GM18505 (cell line): Measurements from ENCODE around the gene APLN.
A peak's percentile ranks its signal among the peaks of the same experiment; 100 is the strongest.

Source experiments
- ATAC-seq: cut with Tn5 transposase; IDR thresholded peaks from one replicate; pipeline ENCODE4 v1.9.1; 2021; ENCODE audit not compliant: unreplicated experiment
- POLR2A ChIP-seq: IDR thresholded peaks from 4 replicates; pipeline ENCODE4 v1.6.1; 2011; ENCODE audit warnings: borderline replicate concordance; ENCODE audit not compliant: insufficient read depth, insufficient read length; ENCODE audit errors: extremely low read depth

Gene APLN, protein sequence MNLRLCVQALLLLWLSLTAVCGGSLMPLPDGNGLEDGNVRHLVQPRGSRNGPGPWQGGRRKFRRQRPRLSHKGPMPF

DNA sequence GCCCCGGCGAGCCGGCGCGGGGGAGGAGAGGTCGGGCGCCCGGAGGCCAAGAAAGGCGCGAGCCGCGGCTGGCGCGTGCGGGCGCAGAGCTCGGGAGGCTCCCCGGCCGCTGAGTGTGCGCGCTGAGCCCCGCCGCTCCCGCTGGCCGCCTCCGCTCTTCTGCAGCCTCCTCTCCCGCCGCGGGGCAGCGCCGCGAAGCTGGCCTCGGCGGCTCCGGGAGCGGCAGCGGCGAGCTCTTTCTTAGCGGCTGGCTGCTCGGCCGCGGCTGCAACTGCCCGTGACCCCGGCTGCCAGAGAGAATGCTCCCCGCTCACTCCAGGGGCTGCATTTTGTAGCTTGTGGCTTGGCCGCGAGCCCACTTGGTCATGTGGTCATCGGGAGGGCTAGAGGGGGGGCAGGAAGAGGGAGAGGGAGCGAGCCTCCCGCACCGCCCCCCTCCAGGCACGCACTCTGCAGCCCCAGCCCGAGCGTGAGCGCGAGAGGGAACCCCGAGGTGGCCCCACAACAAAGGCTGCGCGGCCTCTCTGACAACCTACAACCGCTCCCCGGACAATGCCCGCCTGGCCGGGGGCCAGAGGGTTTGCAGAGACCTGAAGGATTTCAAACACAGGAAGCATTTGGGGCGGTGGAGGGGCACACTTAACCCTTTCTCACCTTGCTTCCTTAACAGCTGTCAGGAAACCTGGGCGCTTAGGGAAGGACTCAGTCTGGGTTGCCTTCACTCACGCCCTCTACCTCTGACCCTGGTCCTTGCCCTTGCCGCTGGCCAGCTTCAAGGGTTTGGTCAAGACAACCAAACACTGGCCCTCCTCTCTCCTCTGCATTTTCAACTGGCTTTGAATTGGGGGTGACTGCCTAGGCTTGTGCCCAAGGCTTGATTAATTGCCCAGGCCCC, at the start of gene APLN:
Gene APLN, minus strand, starts transcription at position 305 of the 895 bp plus-strand sequence. CDS start 326 bp downstream, outside the sequence.
- no peak for TF ChIP-seq POLR2A
- ATAC-seq = peak; percentile 30

DNA sequence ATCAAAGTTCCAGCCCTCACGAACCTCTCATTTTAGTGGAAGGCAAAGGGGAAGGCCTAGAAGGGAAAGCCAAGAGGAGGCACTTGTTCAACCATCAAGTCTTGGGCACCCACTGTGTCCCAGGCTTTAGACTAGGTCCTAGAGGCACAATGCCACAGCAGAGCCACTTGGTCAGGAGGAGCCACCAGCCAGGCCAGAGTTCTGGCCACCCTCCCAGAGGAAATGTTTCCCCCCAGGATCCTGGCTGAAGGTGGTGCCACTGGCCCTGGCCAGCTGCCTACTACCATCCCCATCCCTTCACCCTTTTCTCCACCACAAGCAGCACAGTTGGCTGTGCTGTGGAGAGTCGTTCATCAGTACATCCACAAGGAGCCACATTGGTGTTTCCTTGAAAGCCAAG, 49.7 kb upstream of the APLN start:
- no peak for TF ChIP-seq POLR2A
- no peak for ATAC-seq

DNA sequence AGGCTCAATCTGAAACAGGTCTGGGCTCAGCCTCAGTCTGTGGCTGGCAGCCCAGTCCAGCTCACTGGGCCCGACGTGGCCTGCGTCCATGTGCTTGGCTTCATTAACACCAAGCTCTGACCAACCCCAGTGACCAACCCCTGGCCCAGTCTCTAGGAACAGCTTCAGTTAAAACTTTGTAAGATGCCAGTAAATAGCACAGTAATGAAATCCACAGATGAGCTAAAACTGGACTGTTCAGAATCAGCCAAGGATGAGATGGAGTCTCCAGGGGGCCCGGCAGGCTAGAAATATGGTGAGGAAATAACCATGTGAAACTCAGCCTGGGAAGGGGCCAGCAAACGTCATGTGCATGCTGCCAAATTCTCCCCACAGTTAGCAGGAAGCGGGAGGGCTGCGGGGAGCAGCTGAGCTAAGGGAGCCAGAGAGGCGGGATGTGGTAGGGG, 46.9 kb upstream of the APLN start:
- TF ChIP-seq POLR2A = no peak
- no peak for ATAC-seq

DNA sequence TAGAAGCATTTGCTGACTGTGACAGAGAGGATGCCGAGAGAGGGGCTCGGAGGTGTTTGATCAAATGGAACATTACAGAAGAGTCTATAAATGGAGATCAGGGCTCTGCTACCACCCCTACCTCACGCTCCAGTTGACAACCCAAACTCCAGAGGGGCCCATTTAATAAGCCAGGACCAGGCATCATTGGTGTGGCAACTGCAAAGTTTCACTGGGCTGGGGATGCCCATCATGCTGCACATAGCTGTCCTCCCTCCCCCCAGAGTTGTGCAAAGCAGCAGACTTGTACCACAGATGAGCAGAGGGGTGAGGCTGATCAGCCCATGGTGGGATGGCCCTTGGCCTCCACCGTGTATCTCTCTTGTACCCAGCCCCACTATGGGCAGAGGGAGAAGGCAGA, 45.8 kb upstream of the APLN start:
- TF ChIP-seq POLR2A = no peak
- no peak for ATAC-seq

DNA sequence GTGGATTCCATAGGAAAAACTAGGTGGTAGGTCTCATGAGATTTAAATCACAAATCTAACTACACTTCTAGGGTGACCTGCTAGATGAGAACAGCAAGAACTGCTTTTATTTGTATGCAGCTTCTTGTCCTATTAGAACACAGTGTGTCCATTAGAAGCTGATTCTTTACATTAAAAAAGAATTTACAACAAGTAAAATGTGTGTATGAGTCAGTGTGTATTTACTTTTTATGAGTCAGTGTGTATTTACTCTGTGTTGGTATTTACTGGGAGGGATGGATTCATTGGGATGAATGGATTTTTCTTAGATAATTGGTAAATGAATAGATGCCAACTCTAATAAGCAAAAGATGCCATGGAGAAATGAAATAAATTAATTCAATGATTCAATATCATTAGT, 43.4 kb upstream of the APLN start:
- no peak for ATAC-seq
- TF ChIP-seq POLR2A = no peak

DNA sequence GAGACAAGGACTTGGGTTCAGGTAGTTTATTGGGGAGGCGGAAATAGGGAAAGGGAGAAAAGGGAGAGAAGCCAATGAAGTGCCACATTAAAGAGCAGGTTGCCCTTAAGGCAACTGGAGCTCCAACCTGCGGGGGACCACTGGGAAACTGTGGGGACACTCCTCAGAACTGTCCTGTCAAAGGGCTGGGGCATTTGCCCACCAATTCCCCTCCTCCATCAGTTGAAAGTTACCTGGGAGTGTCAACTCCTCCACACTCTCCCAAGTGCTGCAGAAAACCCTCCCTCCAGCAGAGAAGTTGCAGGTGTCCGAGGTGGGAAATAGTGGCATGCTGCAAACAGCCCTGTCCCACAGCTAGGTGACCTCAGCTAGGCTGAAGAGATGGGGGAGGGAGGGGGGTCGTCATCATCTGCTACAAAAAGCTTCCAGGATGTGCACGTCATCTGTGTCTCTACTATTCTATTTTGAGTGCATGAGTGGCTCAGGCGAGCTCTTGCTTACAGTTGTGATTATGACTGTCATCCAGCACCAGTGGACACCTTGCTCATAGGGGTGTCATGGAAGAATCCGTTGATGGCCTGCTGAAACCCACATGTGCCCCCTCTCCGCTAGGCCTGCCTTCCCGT, 42.6 kb upstream of the APLN start:
- no peak for TF ChIP-seq POLR2A
- ATAC-seq = no peak

DNA sequence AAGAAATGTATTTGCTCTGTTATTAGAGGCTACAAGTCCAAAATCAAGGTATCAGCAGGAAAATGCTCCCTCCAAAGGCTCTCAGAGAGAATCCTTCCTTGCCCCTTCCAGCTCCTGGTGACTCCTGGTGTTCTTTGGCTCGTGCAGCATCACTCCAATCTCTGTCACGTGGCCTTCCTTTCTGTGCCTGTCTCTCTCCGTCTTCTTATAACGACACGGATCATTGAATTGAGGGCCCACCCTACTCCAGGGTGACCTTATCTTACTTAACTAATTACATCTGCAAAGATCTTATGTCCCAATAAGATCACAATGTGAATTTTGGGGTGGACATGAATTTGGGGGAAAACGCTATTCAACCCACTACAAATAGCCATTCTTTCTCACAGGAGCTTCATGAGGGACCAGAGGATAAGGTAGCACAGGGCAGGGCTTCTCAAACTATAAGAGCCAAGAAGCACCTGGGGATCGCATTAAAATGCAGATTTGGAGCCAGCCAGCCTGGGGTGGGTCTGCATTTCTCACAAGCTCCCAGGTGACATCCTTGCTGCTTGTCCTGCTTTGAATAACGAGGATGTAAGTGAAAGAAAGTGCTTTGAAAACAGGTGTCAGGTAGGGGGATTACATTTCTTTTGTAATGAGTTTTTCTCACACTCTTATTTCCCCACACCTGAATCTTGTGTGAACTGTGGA, 41.9 kb upstream of the APLN start:
- no peak for TF ChIP-seq POLR2A
- ATAC-seq = no peak

DNA sequence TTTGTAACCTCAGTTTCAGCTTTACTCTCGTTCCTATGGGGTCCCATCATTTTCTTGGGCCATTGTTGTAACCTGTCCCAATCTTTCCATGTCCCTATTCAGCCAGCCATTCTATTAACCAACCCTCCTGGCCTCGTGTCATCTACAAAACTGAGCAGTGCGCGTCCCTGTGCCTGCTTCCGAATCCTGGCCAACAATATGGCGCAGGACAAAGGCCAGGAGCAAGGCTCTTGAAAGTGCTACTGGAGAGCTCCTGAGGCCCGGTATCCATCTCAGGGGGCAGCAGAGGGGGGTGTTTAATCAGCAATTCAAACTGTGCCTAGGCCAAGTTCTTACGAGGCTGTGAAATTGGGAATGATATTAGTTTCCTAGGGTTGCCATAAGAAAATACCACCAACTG, 41.2 kb upstream of the APLN start:
- TF ChIP-seq POLR2A = no peak
- ATAC-seq = no peak

DNA sequence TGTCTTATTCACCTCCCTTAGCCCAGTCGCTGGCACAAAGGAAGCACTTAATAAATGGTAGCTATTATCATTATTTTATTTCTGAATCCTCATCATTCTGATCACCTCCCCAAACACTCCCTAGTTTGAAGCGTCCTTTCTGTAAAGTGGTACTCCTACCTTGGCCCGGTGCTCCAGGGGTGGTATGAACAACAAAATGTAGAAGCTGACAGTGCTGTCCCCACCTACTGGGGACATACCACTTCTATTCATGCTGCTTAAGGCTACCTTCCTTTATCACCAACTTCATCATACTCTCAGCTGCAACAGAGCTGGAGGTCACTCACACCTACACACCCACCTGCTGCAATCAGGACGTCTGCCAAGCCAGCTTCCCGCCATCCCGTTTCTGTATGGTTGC, 40.8 kb upstream of the APLN start:
- TF ChIP-seq POLR2A = no peak
- ATAC-seq = no peak

DNA sequence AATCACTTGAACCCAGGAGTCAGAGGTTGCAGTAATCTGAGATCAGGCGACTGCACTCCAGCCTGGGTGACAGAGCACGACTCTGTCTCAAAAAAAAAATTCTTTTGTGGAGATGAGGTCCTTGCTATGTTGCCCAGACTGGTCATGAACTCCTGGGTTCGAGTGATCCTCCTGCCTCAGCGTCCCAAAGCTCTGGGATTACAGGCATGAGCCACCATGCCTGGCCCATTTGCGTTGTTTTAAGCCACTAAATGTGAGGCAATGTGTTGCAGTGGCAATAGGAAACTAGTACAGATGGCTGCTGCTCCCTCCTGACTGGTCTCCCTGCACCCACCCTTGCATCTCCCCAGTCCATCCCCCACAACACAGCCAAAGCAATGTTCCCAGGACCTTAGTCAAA, 40.0 kb upstream of the APLN start:
- no peak for ATAC-seq
- no peak for TF ChIP-seq POLR2A

DNA sequence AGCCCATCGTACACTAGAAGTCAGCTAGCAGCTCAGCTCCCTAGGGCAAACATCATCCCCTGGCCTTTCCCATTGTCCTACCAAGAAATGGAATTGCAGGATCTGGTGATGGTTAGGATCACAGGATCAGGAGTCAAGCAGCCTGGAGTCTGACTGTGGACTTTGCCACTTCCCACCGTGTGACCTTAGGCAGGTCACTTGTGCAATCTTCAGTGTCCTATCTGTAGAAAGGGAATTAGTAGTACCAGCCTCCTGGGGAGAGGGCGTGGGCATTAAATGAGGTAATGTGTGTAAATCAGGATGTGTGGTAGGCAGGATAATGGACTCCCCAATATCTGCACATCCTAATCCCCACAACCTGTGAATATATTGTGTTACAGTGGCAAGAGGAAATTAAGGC, 38.6 kb upstream of the APLN start:
- ATAC-seq = no peak
- no peak for TF ChIP-seq POLR2A

DNA sequence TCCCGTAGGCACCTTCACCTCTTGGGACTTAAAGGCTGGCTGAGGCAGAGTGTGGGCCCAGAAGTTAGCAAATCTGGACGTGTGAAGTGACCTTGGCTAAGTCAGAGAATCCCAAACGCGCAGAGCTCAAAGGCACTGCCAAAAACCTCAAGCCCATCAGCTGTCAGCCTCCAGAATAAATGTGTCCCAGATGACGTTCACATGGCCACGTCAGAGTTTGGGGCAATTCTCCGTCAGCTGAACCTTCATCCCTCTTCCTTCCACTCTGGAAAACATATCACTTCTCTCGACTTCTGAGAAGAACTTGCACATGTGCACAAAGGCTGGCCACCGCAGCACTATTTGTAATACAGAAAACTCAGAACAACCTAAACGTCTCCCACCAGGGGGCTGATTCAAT, 35.7 kb upstream of the APLN start:
- no peak for TF ChIP-seq POLR2A

DNA sequence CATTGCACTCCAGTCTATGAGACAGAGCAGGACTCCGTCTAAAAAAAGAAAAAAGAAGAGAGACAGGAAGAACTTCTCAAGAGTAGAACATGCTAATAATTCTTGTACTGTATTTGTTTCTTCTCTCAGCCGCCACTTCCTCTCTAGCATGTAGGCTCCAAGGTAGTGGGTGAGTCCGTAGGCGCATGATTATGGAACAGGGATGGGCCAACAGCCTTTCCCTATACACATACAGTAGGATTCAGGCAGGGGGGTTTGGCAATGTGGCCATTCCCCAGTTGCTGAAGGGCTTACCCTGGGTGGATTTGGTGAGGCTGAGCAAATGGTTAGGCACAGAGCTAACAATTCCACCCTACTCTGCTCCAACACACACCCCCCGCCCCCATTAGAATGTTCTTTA, 35.0 kb upstream of the APLN start:
- no peak for TF ChIP-seq POLR2A
- ATAC-seq = no peak

More for the DNA sequence above, 35.7 kb upstream of the APLN start:
- no peak for ATAC-seq
